H9 (cell line): Measurements from ENCODE around the gene MEIS3. TPM values are rescaled to one million over a fixed set of nuclear protein-coding genes. Genes with fewer than 3 reads are reported as not detected.

Experiments used
- DNase-seq: peaks from one replicate; pipeline ENCODE4 v3.0.0-alpha.2; 2017
- H2AFZ ChIP-seq: one replicate; pipeline ENCODE4 v1.6.1; 2013; ENCODE audit warnings: mild to moderate bottlenecking, low read length, control low read depth, moderate library complexity
- H2AK5ac ChIP-seq: 2 replicates; pipeline ENCODE4 v1.6.1; 2013; ENCODE audit warnings: low read length, control low read depth, mixed read lengths; ENCODE audit not compliant: insufficient read length
- H2BK120ac ChIP-seq: one replicate; pipeline ENCODE4 v1.6.1; 2013; ENCODE audit warnings: low read depth, mild to moderate bottlenecking, low read length, control low read depth, inconsistent platforms; ENCODE audit not compliant: poor library complexity, severe bottlenecking
- H2BK12ac ChIP-seq: 2 replicates; pipeline ENCODE4 v1.6.1; 2013; ENCODE audit warnings: low read length, control low read depth, mixed read lengths, low read depth; ENCODE audit not compliant: insufficient read length
- H2BK15ac ChIP-seq: 2 replicates; pipeline ENCODE4 v1.6.1; 2013; ENCODE audit warnings: low read depth, low read length, control low read depth
- H2BK20ac ChIP-seq: one replicate; pipeline ENCODE4 v1.6.1; 2013; ENCODE audit warnings: low read depth, mild to moderate bottlenecking, low read length, control low read depth, inconsistent platforms; ENCODE audit not compliant: poor library complexity, severe bottlenecking
- H2BK5ac ChIP-seq: 2 replicates; pipeline ENCODE4 v1.6.1; 2013; ENCODE audit warnings: low read length, control low read depth, mixed read lengths; ENCODE audit not compliant: insufficient read length
- H3K14ac ChIP-seq: 2 replicates; pipeline ENCODE4 v1.6.1; 2013; ENCODE audit warnings: low read length, control low read depth; ENCODE audit not compliant: insufficient read depth
- H3K18ac ChIP-seq: 2 replicates; pipeline ENCODE4 v1.6.1; 2013; ENCODE audit warnings: low read depth, mild to moderate bottlenecking, mixed read lengths, low read length, control low read depth; ENCODE audit not compliant: insufficient read length
- H3K23ac ChIP-seq: 2 replicates; pipeline ENCODE4 v1.6.1; 2013; ENCODE audit warnings: low read length, control low read depth, mixed read lengths, low read depth; ENCODE audit not compliant: insufficient read length
- H3K23me2 ChIP-seq: 2 replicates; pipeline ENCODE4 v1.6.1; 2013; ENCODE audit warnings: low read depth, mild to moderate bottlenecking, mixed read lengths, low read length, control low read depth; ENCODE audit not compliant: insufficient read length, poor library complexity, severe bottlenecking
- H3K27ac ChIP-seq: 2 replicates; pipeline ENCODE4 v1.5.1; 2013; ENCODE audit warnings: low read length, control low read depth, mixed read lengths, low read depth; ENCODE audit not compliant: insufficient read length
- H3K27me3 ChIP-seq: 2 replicates; pipeline ENCODE4 v1.6.1; 2013; ENCODE audit warnings: low read length, control low read depth, inconsistent platforms; ENCODE audit not compliant: insufficient read depth
- H3K4ac ChIP-seq: 2 replicates; pipeline ENCODE4 v1.6.1; 2013; ENCODE audit warnings: low read depth, mild to moderate bottlenecking, control low read depth, inconsistent platforms, low read length, moderate library complexity
- H3K4me1 ChIP-seq: 2 replicates; pipeline ENCODE4 v1.6.1; 2013; ENCODE audit warnings: low read length, control low read depth, inconsistent platforms; ENCODE audit not compliant: insufficient read depth
- H3K4me2 ChIP-seq: 2 replicates; pipeline ENCODE4 v1.6.1; 2013; ENCODE audit warnings: low read length, control low read depth, mixed read lengths; ENCODE audit not compliant: insufficient read length, insufficient read depth
- H3K56ac ChIP-seq: 2 replicates; pipeline ENCODE4 v1.6.1; 2013; ENCODE audit warnings: low read depth, mild to moderate bottlenecking, mixed read lengths, low read length, control low read depth; ENCODE audit not compliant: insufficient read length
- H3K79me1 ChIP-seq: 2 replicates; pipeline ENCODE4 v1.6.1; 2013; ENCODE audit warnings: low read depth, mild to moderate bottlenecking, moderate library complexity, low read length, control low read depth, inconsistent platforms; ENCODE audit not compliant: insufficient read depth, poor library complexity, severe bottlenecking
- H3K79me2 ChIP-seq: 2 replicates; pipeline ENCODE4 v1.6.1; 2013; ENCODE audit warnings: low read length, control low read depth, inconsistent platforms; ENCODE audit not compliant: insufficient read depth
- H3K9ac ChIP-seq: 2 replicates; pipeline ENCODE4 v1.6.1; 2013; ENCODE audit warnings: low read length, control low read depth, mixed read lengths; ENCODE audit not compliant: insufficient read length; ENCODE audit errors: extremely low read depth
- H3K9me3 ChIP-seq: one replicate; pipeline ENCODE4 v1.6.1; 2013; ENCODE audit warnings: low read depth, low read length, inconsistent platforms; ENCODE audit not compliant: control insufficient read depth
- H3T11ph ChIP-seq: one replicate; pipeline ENCODE4 v1.6.1; 2013; ENCODE audit warnings: mild to moderate bottlenecking, low read length, control low read depth, inconsistent platforms
- H4K20me1 ChIP-seq: one replicate; pipeline ENCODE4 v1.6.1; 2013; ENCODE audit not compliant: control insufficient read depth, insufficient read length, insufficient read depth
- H4K5ac ChIP-seq: 2 replicates; pipeline ENCODE4 v1.6.1; 2013; ENCODE audit warnings: low read depth, mild to moderate bottlenecking, mixed read lengths, low read length, control low read depth; ENCODE audit not compliant: insufficient read length
- H4K8ac ChIP-seq: replicated peaks from 2 replicates; pipeline ENCODE4 v1.6.1; 2013; ENCODE audit warnings: low read length, control low read depth, mixed read lengths, low read depth; ENCODE audit not compliant: insufficient read length
- H4K91ac ChIP-seq: 2 replicates; pipeline ENCODE4 v1.6.1; 2013; ENCODE audit warnings: low read depth, mild to moderate bottlenecking, moderate library complexity, mixed read lengths, low read length, control low read depth; ENCODE audit not compliant: insufficient read length
- H3K27ac Mint-ChIP-seq, 3 experiments: 2 replicates in 2 of 3; 3 replicates in 1 of 3; pipeline ENCODE4 v1.8.0; 2020 to 2021; ENCODE audit warnings: mixed read lengths in 3 of 3, mild to moderate bottlenecking in 1 of 3, moderate library complexity in 1 of 3
- H3K27me3 Mint-ChIP-seq: 2 replicates; pipeline ENCODE4 v1.8.0; 2021; ENCODE audit warnings: low read depth, mild to moderate bottlenecking, moderate library complexity, mixed read lengths
- H3K36me3 Mint-ChIP-seq, 3 experiments: 2 replicates in 2 of 3; 3 replicates in 1 of 3; pipeline ENCODE4 v1.8.0; 2020 to 2021; ENCODE audit warnings: low read depth in 3 of 3, mixed read lengths in 3 of 3; ENCODE audit not compliant: insufficient read depth in 1 of 3
- H3K4me1 Mint-ChIP-seq, 2 experiments: 2 replicates each; pipeline ENCODE4 v1.8.0; 2020; ENCODE audit warnings: mixed read lengths in 2 of 2
- H3K4me3 Mint-ChIP-seq, 2 experiments: 2 replicates in 1 of 2; 3 replicates in 1 of 2; pipeline ENCODE4 v1.8.0; 2020 to 2021; ENCODE audit warnings: mild to moderate bottlenecking in 2 of 2, mixed read lengths in 2 of 2, moderate library complexity in 1 of 2
- H3K9me3 Mint-ChIP-seq, 2 experiments: 2 replicates in 1 of 2; 3 replicates in 1 of 2; pipeline ENCODE4 v1.8.0; 2020; ENCODE audit warnings: mild to moderate bottlenecking in 2 of 2, mixed read lengths in 2 of 2, moderate library complexity in 1 of 2
- WGBS: extraction: QIAGEN DNeasy Blood & Tissue Kit; methylation state at CpG from one replicate; pipeline ENCODE4 v1.1.7; 2013; ENCODE audit warnings: missing lambda C conversion rate, low lambda C conversion rate, mixed read lengths; ENCODE audit not compliant: insufficient read length; ENCODE audit errors: extremely low coverage; 5-methylcytosine and 5-hydroxymethylcytosine counted together
- total RNA-seq: library from RNA; stranded (reverse); gene quantifications from 2 replicates; pipeline ENCODE4 v1.2.1, GENCODE V29; 2021
- TF ChIP-seq, protein P1 (sequence below): fragments of 200-600 bp; sonication (generic); conservative IDR thresholded peaks from 3 replicates; pipeline ENCODE4 v1.8.0; 2021; ENCODE audit warnings: antibody characterized with exemption, mild to moderate bottlenecking

Gene MEIS3
- total RNA-seq, 1 experiment from 2014 or later = 44.0 TPM

DNA sequence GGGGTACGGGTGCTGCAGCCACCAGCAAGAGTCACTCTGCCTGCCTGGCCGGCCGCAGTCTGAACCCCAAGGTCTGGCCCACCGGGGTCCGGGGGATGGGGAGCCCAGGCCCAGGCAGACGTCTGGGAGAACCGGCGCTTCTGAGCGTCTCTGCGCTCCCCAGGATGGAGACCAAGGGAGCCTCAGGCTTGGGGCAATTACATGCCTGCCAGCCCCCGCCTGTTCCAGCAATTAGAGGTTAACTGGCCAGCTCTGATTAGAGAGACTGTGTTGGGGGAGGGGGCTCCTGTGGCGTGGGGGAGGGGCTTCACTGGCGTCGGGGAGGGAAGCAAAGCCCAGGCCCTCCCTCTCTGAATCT, 11.9 kb downstream of the MEIS3 start:
- Histone ChIP-seq H3K18ac (no peak overlapping the region), H3K23me2 (peaks cover 4% of the 10 kb centered on the region), H4K5ac (no peak overlapping the region), H2AFZ (no peak overlapping the region), H3K79me2 (no peaks in the 10 kb centered on the region), H3K14ac (no peak overlapping the region), H3K9me3 (no peaks in the 10 kb centered on the region), H3K4me1 (no peaks in the 10 kb centered on the region; the same call in 1 of the 2 replicates), H2BK5ac (no peak overlapping the region), H3T11ph (no peak overlapping the region), H4K8ac (no peak overlapping the region), H3K27ac (no peak overlapping the region), H3K4me2 (peak overlapping the region; percentile 94), H4K91ac (no peak overlapping the region), H3K27me3 (no peaks in the 10 kb centered on the region), H2BK12ac (no peak overlapping the region), H3K56ac (no peak overlapping the region), H2AK5ac (no peak overlapping the region), H3K9ac (no peak overlapping the region), H3K23ac (no peak overlapping the region), H2BK15ac (no peak overlapping the region), H2BK20ac (no peak overlapping the region), H3K79me1 (no peaks in the 10 kb centered on the region), H4K20me1 (no peaks in the 10 kb centered on the region), H3K4ac (no peak overlapping the region), H2BK120ac (no peak overlapping the region)
- H3K36me3 Mint-ChIP-seq = peaks cover 5 to 17% (median 7%) of the 10 kb centered on the region in 3 experiments; a peak in 6 of 7 replicates
- H3K9me3 Mint-ChIP-seq = no peaks in the 10 kb centered on the region; a peak in 2 of 5 replicates
- H3K4me1 Mint-ChIP-seq = peaks cover 6 to 17% of the 10 kb centered on the region in 2 experiments
- TF ChIP-seq, protein P1, sequence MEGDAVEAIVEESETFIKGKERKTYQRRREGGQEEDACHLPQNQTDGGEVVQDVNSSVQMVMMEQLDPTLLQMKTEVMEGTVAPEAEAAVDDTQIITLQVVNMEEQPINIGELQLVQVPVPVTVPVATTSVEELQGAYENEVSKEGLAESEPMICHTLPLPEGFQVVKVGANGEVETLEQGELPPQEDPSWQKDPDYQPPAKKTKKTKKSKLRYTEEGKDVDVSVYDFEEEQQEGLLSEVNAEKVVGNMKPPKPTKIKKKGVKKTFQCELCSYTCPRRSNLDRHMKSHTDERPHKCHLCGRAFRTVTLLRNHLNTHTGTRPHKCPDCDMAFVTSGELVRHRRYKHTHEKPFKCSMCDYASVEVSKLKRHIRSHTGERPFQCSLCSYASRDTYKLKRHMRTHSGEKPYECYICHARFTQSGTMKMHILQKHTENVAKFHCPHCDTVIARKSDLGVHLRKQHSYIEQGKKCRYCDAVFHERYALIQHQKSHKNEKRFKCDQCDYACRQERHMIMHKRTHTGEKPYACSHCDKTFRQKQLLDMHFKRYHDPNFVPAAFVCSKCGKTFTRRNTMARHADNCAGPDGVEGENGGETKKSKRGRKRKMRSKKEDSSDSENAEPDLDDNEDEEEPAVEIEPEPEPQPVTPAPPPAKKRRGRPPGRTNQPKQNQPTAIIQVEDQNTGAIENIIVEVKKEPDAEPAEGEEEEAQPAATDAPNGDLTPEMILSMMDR = no peak
- H3K4me3 Mint-ChIP-seq = peak overlapping the region in 1 of 2 experiments; percentile 69; a peak in 3 of 5 replicates
- no peak overlapping the region for H3K27ac Mint-ChIP-seq
- DNase-seq = no peak
- no CpG with 5 or more reads among the region's 14 CpGs for WGBS
- H3K27me3 Mint-ChIP-seq = peaks cover 5% of the 10 kb centered on the region
